WERI-Rb-1 (cell line): ENCODE results near the gene MYBBP1A.
A peak's percentile ranks its signal among the peaks of the same experiment; 100 is the strongest.

ENCODE experiments used
- DNase-seq: peaks from one replicate; pipeline ENCODE4 v3.0.0-alpha.2; 2020
- H3K27ac ChIP-seq: fragments of 250-450 bp; sonication (Bioruptor Pico); 2 replicates; pipeline ENCODE4 v1.5.1; 2020; ENCODE audit warnings: mild to moderate bottlenecking, moderate library complexity
- H3K27me3 ChIP-seq: fragments of 250-450 bp; sonication (Bioruptor Pico); 2 replicates; pipeline ENCODE4 v1.5.1; 2021; ENCODE audit warnings: mild to moderate bottlenecking, low read depth, moderate library complexity; ENCODE audit not compliant: insufficient read depth, severe bottlenecking
- H3K36me3 ChIP-seq: fragments of 250-450 bp; sonication (Bioruptor Pico); 2 replicates; pipeline ENCODE4 v1.5.1; 2020; ENCODE audit warnings: mild to moderate bottlenecking, moderate library complexity
- H3K4me3 ChIP-seq: 2 replicates; pipeline ENCODE4 v1.5.1; 2011; ENCODE audit warnings: low read depth, mild to moderate bottlenecking, control low read depth, low read length
- H3K9me3 ChIP-seq: fragments of 250-450 bp; sonication (Bioruptor Pico); 2 replicates; pipeline ENCODE4 v1.5.1; 2021; ENCODE audit warnings: mild to moderate bottlenecking, moderate library complexity; ENCODE audit not compliant: severe bottlenecking
- TF ChIP-seq, protein P1 (sequence below): IDR thresholded peaks from 2 replicates; pipeline ENCODE4 v1.5.1; 2011; ENCODE audit warnings: low read depth, mild to moderate bottlenecking, control low read depth, inconsistent platforms, low read length

Gene MYBBP1A

DNA sequence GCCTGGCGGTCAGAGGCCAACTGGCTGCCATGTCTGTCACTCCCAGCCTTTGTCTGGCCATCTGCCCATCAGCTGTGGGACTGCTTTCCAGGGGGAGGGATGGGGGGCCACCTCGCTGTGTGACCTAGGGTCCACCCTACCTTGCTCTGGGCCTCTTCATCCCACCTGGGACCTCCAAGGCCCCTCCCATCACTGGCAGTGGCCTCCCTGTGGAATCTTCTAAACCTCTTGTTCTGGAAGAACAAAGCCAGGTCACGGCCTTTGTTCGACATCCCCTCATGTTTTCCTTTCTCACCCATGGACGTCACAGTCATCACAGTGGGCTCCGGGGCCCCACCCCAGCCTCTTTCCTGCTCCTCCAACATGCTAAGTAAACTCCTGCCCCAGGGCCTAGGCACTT is 32.5 kb downstream of the MYBBP1A start:
- H3K36me3 ChIP-seq, result no peaks in the 10 kb centered on the region
- no peak overlapping the region for H3K4me3 ChIP-seq
- TF ChIP-seq, protein P1, sequence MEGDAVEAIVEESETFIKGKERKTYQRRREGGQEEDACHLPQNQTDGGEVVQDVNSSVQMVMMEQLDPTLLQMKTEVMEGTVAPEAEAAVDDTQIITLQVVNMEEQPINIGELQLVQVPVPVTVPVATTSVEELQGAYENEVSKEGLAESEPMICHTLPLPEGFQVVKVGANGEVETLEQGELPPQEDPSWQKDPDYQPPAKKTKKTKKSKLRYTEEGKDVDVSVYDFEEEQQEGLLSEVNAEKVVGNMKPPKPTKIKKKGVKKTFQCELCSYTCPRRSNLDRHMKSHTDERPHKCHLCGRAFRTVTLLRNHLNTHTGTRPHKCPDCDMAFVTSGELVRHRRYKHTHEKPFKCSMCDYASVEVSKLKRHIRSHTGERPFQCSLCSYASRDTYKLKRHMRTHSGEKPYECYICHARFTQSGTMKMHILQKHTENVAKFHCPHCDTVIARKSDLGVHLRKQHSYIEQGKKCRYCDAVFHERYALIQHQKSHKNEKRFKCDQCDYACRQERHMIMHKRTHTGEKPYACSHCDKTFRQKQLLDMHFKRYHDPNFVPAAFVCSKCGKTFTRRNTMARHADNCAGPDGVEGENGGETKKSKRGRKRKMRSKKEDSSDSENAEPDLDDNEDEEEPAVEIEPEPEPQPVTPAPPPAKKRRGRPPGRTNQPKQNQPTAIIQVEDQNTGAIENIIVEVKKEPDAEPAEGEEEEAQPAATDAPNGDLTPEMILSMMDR, result no peak
- DNase-seq, result no peak
- H3K9me3 ChIP-seq, result no peaks in the 10 kb centered on the region
- no peaks in the 10 kb centered on the region for H3K27me3 ChIP-seq
- H3K27ac ChIP-seq, result no peak overlapping the region

DNA sequence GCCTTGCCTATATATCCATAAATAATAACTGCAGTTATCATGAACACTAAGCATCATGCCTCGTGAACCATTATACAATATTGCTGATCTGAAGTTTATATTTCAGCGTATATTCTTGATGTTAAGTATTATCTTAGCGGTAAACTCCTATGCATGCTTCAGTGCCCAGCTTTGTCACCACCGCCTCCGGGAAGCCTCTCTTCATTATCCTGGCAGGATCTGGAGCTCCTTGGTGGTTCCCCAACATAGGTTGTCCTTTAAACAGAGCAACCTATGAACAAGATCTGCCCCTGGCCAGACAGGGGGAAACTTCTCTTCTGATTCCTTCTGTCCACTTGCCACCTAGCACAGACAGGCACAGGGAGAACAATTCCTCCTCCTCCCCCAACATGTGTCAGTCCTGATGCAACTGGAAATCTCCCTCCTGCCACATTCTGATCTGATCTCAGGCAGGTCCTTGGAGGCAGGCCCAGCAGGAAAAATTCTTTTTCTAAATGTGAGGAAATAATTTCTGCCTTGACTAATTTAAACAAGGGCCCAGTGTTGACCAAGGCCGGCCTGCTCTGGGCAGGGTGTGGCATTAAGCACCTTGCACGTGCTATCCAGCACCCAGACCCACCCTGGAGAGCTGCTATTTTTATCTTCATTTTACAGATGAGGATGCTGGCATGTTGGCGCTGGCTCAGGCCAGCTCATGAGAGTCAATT is 34.1 kb downstream of the MYBBP1A start:
- no peak for DNase-seq
- Histone ChIP-seq H3K4me3 (no peak overlapping the region), H3K27me3 (no peaks in the 10 kb centered on the region), H3K9me3 (no peaks in the 10 kb centered on the region), H3K36me3 (no peaks in the 10 kb centered on the region), H3K27ac (no peak overlapping the region)
- TF ChIP-seq, protein P1, result no peak

DNA sequence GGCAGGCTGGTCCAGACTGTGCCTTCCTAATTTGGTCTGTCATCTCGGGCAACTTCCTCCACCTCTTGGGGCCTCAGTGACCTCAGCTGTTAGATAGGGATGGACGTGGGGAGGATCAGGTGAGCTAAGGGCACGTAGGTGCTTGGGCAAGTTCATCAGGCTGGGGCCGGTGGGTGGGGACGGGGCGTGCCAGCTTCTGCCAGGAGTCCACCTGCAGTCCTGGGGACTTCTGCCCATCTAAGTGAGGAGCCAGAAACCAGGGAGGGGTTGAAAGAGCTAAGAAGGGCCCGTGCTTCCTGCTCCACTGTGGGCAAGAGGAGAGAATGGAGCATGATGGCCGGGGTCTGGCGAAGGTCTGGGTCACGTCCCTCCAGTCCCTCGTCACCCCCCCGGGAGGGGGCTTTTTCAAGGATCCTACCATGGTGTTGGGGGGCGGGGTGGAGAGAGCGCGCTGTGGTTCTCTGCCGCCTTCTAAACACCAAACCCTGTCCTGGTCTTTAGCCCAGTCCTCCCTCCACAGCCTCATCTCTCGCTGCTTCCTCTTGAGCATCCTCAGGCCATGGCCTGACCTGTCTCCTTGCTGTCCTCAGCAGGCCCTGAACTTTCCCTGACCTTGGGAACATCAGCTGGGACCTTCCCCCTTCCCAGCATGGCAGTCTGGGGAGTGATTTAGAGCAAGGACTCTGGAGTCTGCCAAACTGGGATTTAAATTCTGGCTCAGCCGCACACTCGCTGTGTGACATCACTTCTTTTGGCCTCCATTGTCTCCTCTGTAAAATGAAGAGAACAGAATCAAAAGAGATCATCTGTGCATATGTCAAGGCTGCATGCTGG is 34.9 kb downstream of the MYBBP1A start:
- Histone ChIP-seq H3K4me3 (no peak overlapping the region), H3K36me3 (no peaks in the 10 kb centered on the region), H3K27me3 (no peaks in the 10 kb centered on the region), H3K27ac (no peak overlapping the region), H3K9me3 (no peaks in the 10 kb centered on the region)
- TF ChIP-seq, protein P1, result no peak
- DNase-seq, result no peak

DNA sequence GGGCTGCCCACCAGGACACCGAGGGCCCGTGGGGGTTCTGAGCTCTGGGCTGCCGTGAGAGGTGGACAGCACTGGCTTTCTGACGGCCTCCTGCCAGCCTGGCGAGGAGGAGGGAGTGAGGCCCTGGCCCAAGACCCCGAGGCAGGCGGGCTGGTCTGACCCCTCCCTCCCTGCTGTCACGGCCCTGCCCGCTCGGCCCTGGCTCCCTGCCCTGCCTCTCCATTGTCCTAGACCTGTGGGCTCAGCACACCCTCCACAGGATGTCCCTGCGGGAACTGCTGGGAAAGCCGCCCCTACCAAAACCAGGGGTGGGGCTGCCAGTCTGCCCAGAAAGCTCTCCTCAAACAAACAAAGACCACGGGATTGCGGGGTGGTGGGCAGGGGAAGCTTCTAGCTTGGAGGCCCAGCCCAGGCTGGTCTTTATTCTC is 35.8 kb downstream of the MYBBP1A start:
- Histone ChIP-seq H3K27ac (peak overlapping the region; percentile 48), H3K36me3 (no peaks in the 10 kb centered on the region)
- no peak for DNase-seq

DNA sequence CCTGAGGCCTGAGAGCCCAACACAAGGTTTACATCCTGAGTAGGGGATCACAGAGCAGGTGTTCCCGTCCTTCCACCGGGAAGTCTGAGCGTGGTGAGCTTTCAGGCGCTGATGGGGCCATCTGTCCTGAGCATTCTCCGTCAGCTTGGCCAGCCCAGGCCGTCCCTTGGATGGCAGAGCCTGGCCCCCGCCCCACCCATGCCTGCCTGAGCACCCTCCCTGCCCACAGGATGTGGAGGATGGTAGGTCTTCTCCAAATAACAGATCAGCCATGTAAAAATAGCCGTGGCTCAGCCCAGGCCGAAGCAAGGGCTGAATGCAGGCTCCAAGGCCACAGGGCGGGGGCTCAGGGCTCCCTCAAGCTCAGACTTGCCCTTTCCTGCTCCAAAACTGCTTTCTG is 36.3 kb downstream of the MYBBP1A start:
- TF ChIP-seq, protein P1, result no peak
- H3K4me3 ChIP-seq, result no peak overlapping the region
- DNase-seq, result peak; percentile 46
- no peaks in the 10 kb centered on the region for H3K9me3 ChIP-seq
- H3K27me3 ChIP-seq, result no peaks in the 10 kb centered on the region
- H3K36me3 ChIP-seq, result no peaks in the 10 kb centered on the region
- H3K27ac ChIP-seq, result peak overlapping the region; percentile 48

More for the DNA sequence above, 35.8 kb downstream of the MYBBP1A start:
- no peaks in the 10 kb centered on the region for H3K9me3 ChIP-seq
- no peak overlapping the region for H3K4me3 ChIP-seq
- H3K27me3 ChIP-seq, result no peaks in the 10 kb centered on the region
- TF ChIP-seq, protein P1, result no peak
